ENCODE results near the gene SLFNL1. TPM values are rescaled to one million over a fixed set of nuclear protein-coding genes. Genes with fewer than 3 reads are reported as not detected.
A peak's percentile ranks its signal among the peaks of the same experiment; 100 is the strongest.

SLFNL1 gene
- total RNA-seq, 1 experiment from 2014 or later = 0.18 TPM

DNA sequence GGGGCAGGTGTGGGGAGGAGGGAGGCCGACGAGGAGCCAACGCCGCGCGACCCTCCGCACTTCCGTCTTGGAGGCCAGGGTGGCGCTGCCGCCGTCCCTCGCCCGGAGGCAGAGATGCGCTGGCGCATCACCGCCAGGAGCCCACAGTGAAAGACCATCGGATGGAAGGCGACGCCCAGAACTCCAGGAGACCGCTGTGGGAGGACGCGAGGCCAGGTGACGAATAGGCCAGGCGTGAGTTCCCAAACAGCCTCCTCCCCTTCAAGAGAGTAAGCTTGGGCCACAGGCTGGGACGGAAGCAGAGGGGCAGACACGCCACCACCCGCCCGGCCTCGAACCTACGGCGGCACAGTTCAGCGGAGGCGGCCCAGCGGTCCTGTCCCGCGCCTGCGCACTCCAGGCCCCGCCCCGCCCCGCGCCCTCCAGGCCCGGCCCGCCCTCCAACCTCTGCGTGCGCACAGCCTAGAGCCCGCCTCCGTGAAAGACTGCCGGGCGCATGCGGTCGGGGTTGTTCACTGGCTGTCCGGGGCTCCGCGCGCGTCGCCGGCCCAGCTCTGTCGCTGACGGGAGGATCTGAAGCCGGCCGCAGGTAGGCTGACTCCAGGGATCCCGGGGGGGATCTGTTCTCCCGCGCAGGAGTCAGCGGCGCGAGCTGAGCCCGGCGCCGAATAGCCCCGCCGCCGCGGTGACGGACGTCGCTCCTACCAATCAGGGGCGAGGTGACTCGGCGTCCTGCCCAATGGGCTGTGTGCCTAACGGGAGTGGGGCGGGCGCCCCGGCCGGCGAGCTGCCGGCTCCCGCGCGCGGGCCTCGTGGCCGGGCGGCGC lies 42.1 kb downstream of the SLFNL1 start, which contains the start of gene CTPS1:
CTPS1 (plus strand) TSS at position 456 of the 827 bp plus-strand sequence. CDS start 3,595 bp downstream, outside the sequence.
- peak within 1 kb of the TSS; percentile 93 for H3K27ac Mint-ChIP-seq (ENCODE audit: unreplicated experiment)
- peaks cover 40% of the 10 kb centered on the region for H3K36me3 Mint-ChIP-seq (ENCODE audit: insufficient read depth, unreplicated experiment)
- H3K9me3 Mint-ChIP-seq (ENCODE audit: unreplicated experiment) = no peaks in the 10 kb centered on the region
- BruUV-seq (replicated peaks) = no TSS peak
- DNase-seq = peak; percentile 91 to 92
- ChIA-PET CTCF (interaction anchor here (0.8 kb wide), 1 partner anchor 131 kb away, joined by 4 read pairs; no protein-coding TSS in a partner anchor), POLR2A (interaction anchor here (0.5 to 1.7 kb wide), 3 partner anchors 118 to 288 kb away, joined by 3 to 15 read pairs (median 7); partner anchors contain the start of genes CITED4 and NFYC)
- Histone ChIP-seq H3K4me3 (ENCODE audit: low read depth, low read length) (peak within 1 kb of the TSS; percentile 46), H3K9me3 (no peaks in the 10 kb centered on the region), H3K27me3 (replicated peaks; ENCODE audit: control insufficient read depth, insufficient read depth, low read length) (no peaks in the 10 kb centered on the region), H3K36me3 (ENCODE audit: control insufficient read depth, insufficient read depth, low read length) (no peaks in the 10 kb centered on the region), H3K4me1 (peaks cover 70% of the 10 kb centered on the region)
- H3K27me3 Mint-ChIP-seq (ENCODE audit: insufficient read depth, unreplicated experiment) = no peaks in the 10 kb centered on the region
- peak within 1 kb of the TSS; percentile 94 for H3K4me3 Mint-ChIP-seq (ENCODE audit: unreplicated experiment)
- TF ChIP-seq, protein P1, sequence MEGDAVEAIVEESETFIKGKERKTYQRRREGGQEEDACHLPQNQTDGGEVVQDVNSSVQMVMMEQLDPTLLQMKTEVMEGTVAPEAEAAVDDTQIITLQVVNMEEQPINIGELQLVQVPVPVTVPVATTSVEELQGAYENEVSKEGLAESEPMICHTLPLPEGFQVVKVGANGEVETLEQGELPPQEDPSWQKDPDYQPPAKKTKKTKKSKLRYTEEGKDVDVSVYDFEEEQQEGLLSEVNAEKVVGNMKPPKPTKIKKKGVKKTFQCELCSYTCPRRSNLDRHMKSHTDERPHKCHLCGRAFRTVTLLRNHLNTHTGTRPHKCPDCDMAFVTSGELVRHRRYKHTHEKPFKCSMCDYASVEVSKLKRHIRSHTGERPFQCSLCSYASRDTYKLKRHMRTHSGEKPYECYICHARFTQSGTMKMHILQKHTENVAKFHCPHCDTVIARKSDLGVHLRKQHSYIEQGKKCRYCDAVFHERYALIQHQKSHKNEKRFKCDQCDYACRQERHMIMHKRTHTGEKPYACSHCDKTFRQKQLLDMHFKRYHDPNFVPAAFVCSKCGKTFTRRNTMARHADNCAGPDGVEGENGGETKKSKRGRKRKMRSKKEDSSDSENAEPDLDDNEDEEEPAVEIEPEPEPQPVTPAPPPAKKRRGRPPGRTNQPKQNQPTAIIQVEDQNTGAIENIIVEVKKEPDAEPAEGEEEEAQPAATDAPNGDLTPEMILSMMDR (IDR thresholded peaks at IDR 0.05; ENCODE audit: insufficient read depth in 1 of 2, low read depth in 1 of 2, low read length in 1 of 2, severe bottlenecking in 1 of 2, unreplicated experiment in 1 of 2) = no peak
- intact Hi-C loops (cut with micrococcal nuclease; ENCODE audit: unreplicated experiment) = no loop called here
- H3K4me1 Mint-ChIP-seq (ENCODE audit: low read depth, unreplicated experiment) = peaks cover 43% of the 10 kb centered on the region

DNA sequence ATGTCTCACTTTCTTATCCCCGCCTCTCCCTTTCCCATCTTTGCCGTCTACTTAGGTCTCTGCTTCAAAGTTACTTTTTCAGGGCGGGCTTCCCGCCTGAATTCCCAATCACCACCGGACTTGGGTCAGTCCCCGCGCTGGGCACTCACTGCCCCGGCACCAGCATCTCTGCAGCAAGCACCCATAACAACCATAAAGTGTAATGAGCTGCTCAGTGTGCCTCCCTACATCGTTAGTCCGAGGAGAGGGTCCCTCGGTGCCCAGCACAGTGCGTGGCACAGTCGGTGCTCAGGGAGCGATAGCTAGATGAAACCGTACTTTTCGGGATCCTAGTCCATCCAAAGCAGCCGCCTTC lies 42.7 kb downstream of the SLFNL1 start:
- H3K4me1 Mint-ChIP-seq (ENCODE audit: low read depth, unreplicated experiment) = peaks cover 49% of the 10 kb centered on the region
- no TSS peak for BruUV-seq (replicated peaks)
- no peak for DNase-seq
- Histone ChIP-seq H3K9me3 (no peaks in the 10 kb centered on the region), H3K4me1 (peaks cover 73% of the 10 kb centered on the region), H3K27me3 (replicated peaks; ENCODE audit: control insufficient read depth, insufficient read depth, low read length) (no peaks in the 10 kb centered on the region), H3K4me3 (ENCODE audit: low read depth, low read length) (peak overlapping the region; percentile 46), H3K36me3 (ENCODE audit: control insufficient read depth, insufficient read depth, low read length) (no peaks in the 10 kb centered on the region)
- H3K4me3 Mint-ChIP-seq (ENCODE audit: unreplicated experiment) = peak overlapping the region; percentile 94
- ChIA-PET POLR2A (no interaction called here), CTCF (no interaction called here)
- TF ChIP-seq, protein P1 (IDR thresholded peaks at IDR 0.05; ENCODE audit: insufficient read depth in 1 of 2, low read depth in 1 of 2, low read length in 1 of 2, severe bottlenecking in 1 of 2, unreplicated experiment in 1 of 2) = no peak
- H3K9me3 Mint-ChIP-seq (ENCODE audit: unreplicated experiment) = no peaks in the 10 kb centered on the region
- H3K27ac Mint-ChIP-seq (ENCODE audit: unreplicated experiment) = peak overlapping the region; percentile 53
- intact Hi-C loops (cut with micrococcal nuclease; ENCODE audit: unreplicated experiment) = no loop called here
- no peaks in the 10 kb centered on the region for H3K27me3 Mint-ChIP-seq (ENCODE audit: insufficient read depth, unreplicated experiment)
- peaks cover 34% of the 10 kb centered on the region for H3K36me3 Mint-ChIP-seq (ENCODE audit: insufficient read depth, unreplicated experiment)

DNA sequence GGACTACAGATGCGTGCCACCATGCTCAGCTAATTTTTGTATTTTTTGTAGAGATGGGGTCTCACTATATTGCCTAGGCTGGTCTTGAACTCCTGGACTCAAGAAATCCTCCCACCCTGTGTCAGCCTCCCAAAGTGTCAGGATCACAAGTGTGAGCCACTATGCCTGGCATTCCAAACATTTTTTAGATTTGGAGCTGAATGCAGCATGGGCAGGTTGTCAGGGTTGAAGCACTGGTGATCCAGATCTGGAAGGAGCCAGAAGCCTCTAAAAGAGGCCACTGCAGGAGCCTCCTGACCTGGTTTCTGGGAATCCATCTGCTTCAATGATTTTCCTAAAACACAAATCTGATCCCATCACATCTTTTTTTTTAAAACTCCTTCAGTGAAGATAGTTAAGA lies 43.8 kb downstream of the SLFNL1 start:
- H3K4me1 Mint-ChIP-seq (ENCODE audit: low read depth, unreplicated experiment) = peaks cover 53% of the 10 kb centered on the region
- intact Hi-C loops (cut with micrococcal nuclease; ENCODE audit: unreplicated experiment) = loop anchor here (1.0 kb wide), 1 partner anchor 115 kb away; the partner anchor contains the start of gene CITED4
- no peaks in the 10 kb centered on the region for H3K9me3 Mint-ChIP-seq (ENCODE audit: unreplicated experiment)
- H3K27me3 Mint-ChIP-seq (ENCODE audit: insufficient read depth, unreplicated experiment) = no peaks in the 10 kb centered on the region
- Histone ChIP-seq H3K27me3 (replicated peaks; ENCODE audit: control insufficient read depth, insufficient read depth, low read length) (no peaks in the 10 kb centered on the region), H3K36me3 (ENCODE audit: control insufficient read depth, insufficient read depth, low read length) (no peaks in the 10 kb centered on the region), H3K4me1 (peaks cover 70% of the 10 kb centered on the region), H3K9me3 (no peaks in the 10 kb centered on the region), H3K4me3 (ENCODE audit: low read depth, low read length) (no peak overlapping the region)
- DNase-seq = peak in 1 of 2 experiments; percentile 44
- H3K4me3 Mint-ChIP-seq (ENCODE audit: unreplicated experiment) = no peak overlapping the region
- no TSS peak for BruUV-seq (replicated peaks)
- ChIA-PET POLR2A (no interaction called here), CTCF (interaction anchor here (0.7 kb wide), 1 partner anchor 117 kb away, joined by 4 read pairs; no protein-coding TSS in a partner anchor)
- no peak overlapping the region for H3K27ac Mint-ChIP-seq (ENCODE audit: unreplicated experiment)
- TF ChIP-seq, protein P1 (IDR thresholded peaks at IDR 0.05; ENCODE audit: insufficient read depth in 1 of 2, low read depth in 1 of 2, low read length in 1 of 2, severe bottlenecking in 1 of 2, unreplicated experiment in 1 of 2) = no peak
- peaks cover 25% of the 10 kb centered on the region for H3K36me3 Mint-ChIP-seq (ENCODE audit: insufficient read depth, unreplicated experiment)

Data from Caco-2 (cell line).